GM12878 (cell line): ENCODE data around the gene DNAH3. TPM values are rescaled to one million over a fixed set of nuclear protein-coding genes. Genes with fewer than 3 reads are reported as not detected.
A peak's percentile ranks its signal among the peaks of the same experiment; 100 is the strongest.

Experiments
- ATAC-seq: fragments of 200-7000 bp; cut with Tn5 transposase; 3 replicates; pipeline ENCODE4 v1.9.1; 2020; ENCODE audit warnings: mild to moderate bottlenecking, moderate library complexity
- BruUV-seq: library from RNA; stranded (reverse); fragments of 400-500 nt; replicated peaks from 2 replicates; lab custom pipeline; 2021; lab: Mats Ljungman, UMichigan
- CTCF ChIA-PET: fragments of 300-600 bp; sonication (Branson Sonifier 250); formaldehyde crosslinking; extraction: SDS; loops from one replicate; lab custom pipeline; 2021; ENCODE audit warnings: inconsistent platforms; lab: Yijun Ruan, JAX
- POLR2A ChIA-PET: fragments of 350-600 bp; formaldehyde crosslinking; extraction: SDS; loops from one replicate; lab custom pipeline; 2021; ENCODE audit warnings: inconsistent platforms; lab: Charles Lee
- RAD21 ChIA-PET: fragments of 300-600 bp; sonication (Branson Sonifier 250); formaldehyde crosslinking; loops from one replicate; lab custom pipeline; 2023; ENCODE audit warnings: antibody characterized with exemption; ENCODE audit not compliant: unreplicated experiment; lab: Charles Lee
- SMC1A ChIA-PET: fragments of 300-600 bp; sonication (Branson Sonifier 250); formaldehyde crosslinking; loops from one replicate; lab custom pipeline; 2023; ENCODE audit not compliant: unreplicated experiment, uncharacterized antibody; lab: Charles Lee
- DNase-seq: peaks from one replicate; pipeline ENCODE4 v3.0.0-alpha.2; 2011; ENCODE audit warnings: low read depth, low spot score
- FAIRE-seq: peaks from 3 replicates; lab custom pipeline; 2011; peaks lifted over from hg19 to GRCh38; lab: Jason Lieb, UNC
- H2AFZ ChIP-seq: 2 replicates; pipeline ENCODE4 v1.6.0; 2011; ENCODE audit warnings: low read depth, low read length, control low read depth; ENCODE audit not compliant: control insufficient read depth
- H3K27ac ChIP-seq: 2 replicates; pipeline ENCODE4 v1.5.1; 2011; ENCODE audit warnings: control low read depth; ENCODE audit not compliant: control insufficient read depth, insufficient read depth
- H3K27me3 ChIP-seq, 2 experiments: replicated peaks in 1 of 2; 2 replicates each; pipeline versions ENCODE4 v1.6.0 to v1.6.1; 2011; ENCODE audit warnings: low read length in 1 of 2; ENCODE audit not compliant: control insufficient read depth in 2 of 2, insufficient read depth in 2 of 2
- H3K36me3 ChIP-seq, 2 experiments: 2 replicates each; pipeline ENCODE4 v1.5.1; 2011; ENCODE audit warnings: low read length in 1 of 2; ENCODE audit not compliant: control insufficient read depth in 2 of 2, insufficient read depth in 2 of 2
- H3K4me1 ChIP-seq: 2 replicates; pipeline ENCODE4 v1.6.1; 2011; ENCODE audit warnings: mild to moderate bottlenecking, low read length, moderate library complexity, mixed read lengths; ENCODE audit not compliant: control insufficient read depth, insufficient read depth
- H3K4me2 ChIP-seq: 2 replicates; pipeline ENCODE4 v1.6.0; 2011; ENCODE audit warnings: control low read depth; ENCODE audit not compliant: control insufficient read depth, insufficient read depth
- H3K4me3 ChIP-seq: fragments of 200-600 bp; sonication (generic); 2 replicates; pipeline ENCODE4 v1.5.1; 2016
- H3K79me2 ChIP-seq: 2 replicates; pipeline ENCODE4 v1.6.0; 2011; ENCODE audit warnings: low read length; ENCODE audit not compliant: control insufficient read depth, insufficient read depth
- H3K9ac ChIP-seq: 2 replicates; pipeline ENCODE4 v1.8.0; 2011; ENCODE audit warnings: low read length, control low read depth, mixed read lengths; ENCODE audit not compliant: control insufficient read depth, insufficient read depth
- H3K9me3 ChIP-seq: replicated peaks from 3 replicates; pipeline ENCODE4 v1.5.1; 2011; ENCODE audit warnings: mild to moderate bottlenecking, low read length; ENCODE audit not compliant: control insufficient read depth, insufficient read depth
- H4K20me1 ChIP-seq: 2 replicates; pipeline ENCODE4 v1.6.0; 2011; ENCODE audit not compliant: control insufficient read depth, insufficient read depth
- CTCF ChIP-seq, 3 experiments: IDR thresholded peaks in 2 of 3; conservative IDR thresholded peaks in 1 of 3; 2 replicates each; pipeline ENCODE4 v1.5.1; 2011; ENCODE audit warnings: low read depth in 3 of 3, low read length in 3 of 3, mild to moderate bottlenecking in 3 of 3, control low read depth in 2 of 3, moderate library complexity in 2 of 3, inconsistent platforms in 1 of 3, mixed read lengths in 1 of 3; ENCODE audit not compliant: control insufficient read depth in 2 of 3, insufficient read depth in 1 of 3; ENCODE audit errors: extremely low read depth in 1 of 3
- ESRRA ChIP-seq: IDR thresholded peaks from 2 replicates; pipeline ENCODE4 v1.6.1; 2012; ENCODE audit warnings: mild to moderate bottlenecking, low read length, improper control_type of control experiment
- GABPA ChIP-seq: IDR thresholded peaks from 2 replicates; pipeline ENCODE4 v1.6.1; 2014; ENCODE audit warnings: antibody characterized with exemption, low read depth, mild to moderate bottlenecking, inconsistent platforms
- NFYB ChIP-seq: IDR thresholded peaks from 2 replicates; pipeline ENCODE4 v1.6.1; 2011; ENCODE audit warnings: low read depth, mild to moderate bottlenecking, low read length, improper control_type of control experiment, moderate library complexity; ENCODE audit not compliant: insufficient read depth
- RBBP5 ChIP-seq: fragments of 200-600 bp; sonication (generic); conservative IDR thresholded peaks from 2 replicates; pipeline ENCODE4 v1.6.1; 2016
- SMC3 ChIP-seq: IDR thresholded peaks from 2 replicates; pipeline ENCODE4 v1.6.1; 2011; ENCODE audit warnings: low read length, improper control_type of control experiment, borderline replicate concordance
- YY1 ChIP-seq: IDR thresholded peaks from 2 replicates; pipeline ENCODE4 v1.6.1; 2011; ENCODE audit warnings: low read depth, mild to moderate bottlenecking, low read length
- ZBTB40 ChIP-seq: fragments of 450-650 bp; IDR thresholded peaks from 2 replicates; pipeline ENCODE4 v1.6.1; 2016; ENCODE audit warnings: mild to moderate bottlenecking, moderate library complexity, borderline replicate concordance
- WGBS: methylation state at CpG from one replicate; pipeline ENCODE4 v1.1.6; 2016; ENCODE audit warnings: low lambda C conversion rate; ENCODE audit not compliant: insufficient replicate concordance, insufficient coverage; ENCODE audit errors: missing lambda C conversion rate; 5-methylcytosine and 5-hydroxymethylcytosine counted together
- in situ Hi-C: fragments of 300-500 bp; cut with MboI; formaldehyde crosslinking; loops from 9 replicates; pipeline ENCODE4 v1.14.3; 2018; ENCODE audit warnings: mixed read lengths
- intact Hi-C: fragments of 100-400 bp; cut with micrococcal nuclease; formaldehyde crosslinking; loops from one replicate; pipeline ENCODE4 v1.14.2; 2022; ENCODE audit not compliant: unreplicated experiment
- polyA plus RNA-seq, 11 experiments: library from polyadenylated mRNA; depleted of rRNA in 4 of 11; unstranded in 6 of 11; stranded (reverse) in 5 of 11; fragments of >200 nt; fragmentation: Nextera tagmentation in 4 of 11; fragmentation: Illumina TruSeq in 1 of 11; extraction: Ambion mirVana in 4 of 11; extraction: Trizol in 1 of 11; gene quantifications; 1 replicate in 1 of 11; 2 replicates in 10 of 11; pipeline versions ENCODE4 v1.2.1 to v1.2.3, GENCODE V29; 2011 to 2016; ENCODE audit warnings: inconsistent platforms in 2 of 11, missing spikeins in 2 of 11, low read depth in 1 of 11
- total RNA-seq, 4 experiments: library from RNA; depleted of rRNA in 3 of 4; stranded (reverse); fragments of >200 nt in 3 of 4; fragmentation: Illumina TruSeq in 1 of 4; extraction: Trizol in 1 of 4; gene quantifications; 2 replicates each; pipeline versions ENCODE4 v1.2.1 to v1.2.3, GENCODE V29; 2013 to 2021

The DNAH3 gene
- total and polyA plus RNA-seq, 10 of the 15 experiments (the other 5 are each of a cell fraction or from before 2014, with no cell fraction given): under 0.01 to 0.04 (median 0.04) TPM; not detected in 5

- H3K79me2 ChIP-seq: no peaks in the 10 kb centered on the region
- no peak overlapping the region for H3K4me2 ChIP-seq
- H3K4me3 ChIP-seq: no peak overlapping the region
- H3K4me1 ChIP-seq: no peaks in the 10 kb centered on the region
- no peak overlapping the region for H3K9ac ChIP-seq
- TF ChIP-seq RBBP5: no peak
- TF ChIP-seq SMC3: peak; percentile 55; the same call in 1 of the 2 replicates
- TF ChIP-seq NFYB: no peak
- TF ChIP-seq GABPA: no peak
- peak; percentile 43 to 58 (median 43); a peak in 5 of 6 replicates for TF ChIP-seq CTCF (IDR thresholded peaks at IDR 0.05 in 2 of 3, conservative IDR thresholded peaks at IDR 0.05 in 1 of 3; ENCODE audit: control insufficient read depth in 2 of 3, extremely low read depth in 1 of 3, insufficient read depth in 1 of 3, low read depth in 3 of 3, low read length in 3 of 3)
- no peak for TF ChIP-seq ESRRA
- TF ChIP-seq ZBTB40: no peak
- 0 out of 2 replicates have a peak, but pooled peaks have one; percentile 15 for TF ChIP-seq YY1
- TF ChIP-seq, all 136 proteins: peak for 3
- ChIA-PET CTCF (interaction anchor here (1.1 to 5.0 kb wide), 2 partner anchors 151 to 207 kb away, joined by 3 to 56 read pairs; no protein-coding TSS in a partner anchor), RAD21 (interaction anchor here (1.1 to 1.6 kb wide), 2 partner anchors 151 to 153 kb away, joined by 4 to 7 read pairs; no protein-coding TSS in a partner anchor), POLR2A (no interaction called here), SMC1A (interaction anchor here (0.6 to 4.3 kb wide), 6 partner anchors 31 to 156 kb away, joined by 3 to 34 read pairs (median 4); no protein-coding TSS in a partner anchor)
- intact Hi-C loops (loop anchor here (2.0 kb wide), 1 partner anchor 150 kb away; no protein-coding TSS in a partner anchor), in situ Hi-C loops (loop anchor here (5.0 kb wide), 1 partner anchor 149 kb away; no protein-coding TSS in a partner anchor)
- Histone ChIP-seq H3K9me3 (no peaks in the 10 kb centered on the region), H3K36me3 (no peaks in the 10 kb centered on the region), H3K27me3 (no peaks in the 10 kb centered on the region), H4K20me1 (no peaks in the 10 kb centered on the region), H2AFZ (no peak overlapping the region), H3K27ac (no peak overlapping the region)
- ATAC-seq (peak; percentile 71), FAIRE-seq (no peak), DNase-seq (no peak)
- WGBS: 12% methylated on average over 3 of the region's 3 CpGs
- BruUV-seq: no TSS peak
These were observed 149.4 kb downstream of the DNAH3 start for GRCh38 chr16:21001262-21001661.
